A549 (cell line): ENCODE results near the gene GLIPR2. TPM values are rescaled to one million over a fixed set of nuclear protein-coding genes. Genes with fewer than 3 reads are reported as not detected.
A peak's percentile ranks its signal among the peaks of the same experiment; 100 is the strongest.

Source experiments
- ATAC-seq, 2 experiments: fragments of 200-7000 bp in 1 of 2; fragments of >200 bp in 1 of 2; cut with Nextera tagmentation in 1 of 2; cut with Tn5 transposase in 1 of 2; 3 replicates each; pipeline versions ENCODE4 v1.8.0 to v1.9.1; 2018 to 2020; ENCODE audit warnings: mild to moderate bottlenecking in 1 of 2, moderate library complexity in 1 of 2
- CTCF ChIA-PET: fragments of 300-600 bp; sonication (Branson Sonifier 250); formaldehyde crosslinking; extraction: SDS; loops from one replicate; lab custom pipeline; 2021; ENCODE audit warnings: antibody characterized with exemption, inconsistent platforms; lab: Yijun Ruan, JAX
- POLR2A ChIA-PET: fragments of 350-600 bp; formaldehyde crosslinking; extraction: SDS; loops from one replicate; lab custom pipeline; 2021; ENCODE audit warnings: antibody characterized with exemption, inconsistent platforms; lab: Yijun Ruan, JAX
- DNase-seq, 2 experiments: peaks; one replicate each; pipeline versions ENCODE4 v3.0.0 to v3.0.0-alpha.2; 2011 to 2016; ENCODE audit warnings: low read depth in 1 of 2, low spot score in 1 of 2
- FAIRE-seq: peaks from 2 replicates; lab custom pipeline; 2011; peaks lifted over from hg19 to GRCh38; lab: Jason Lieb, UNC
- H3K27ac ChIP-seq, 2 experiments: fragments of >200 bp; sonication (Bioruptor Twin); formaldehyde crosslinking; 3 replicates each; pipeline ENCODE4 v1.5.1; 2016 to 2017
- H3K4me1 ChIP-seq: fragments of >200 bp; sonication (Bioruptor Twin); formaldehyde crosslinking; 3 replicates; pipeline ENCODE4 v1.6.1; 2016
- H3K4me2 ChIP-seq: fragments of >200 bp; sonication (Bioruptor Twin); formaldehyde crosslinking; 3 replicates; pipeline ENCODE4 v1.6.1; 2016
- H3K4me3 ChIP-seq: fragments of >200 bp; sonication (Bioruptor Twin); formaldehyde crosslinking; 3 replicates; pipeline ENCODE4 v1.5.1; 2016
- H3K9me3 ChIP-seq: fragments of >200 bp; sonication (Bioruptor Twin); formaldehyde crosslinking; 3 replicates; pipeline ENCODE4 v1.6.1; 2016
- BHLHE40 ChIP-seq: IDR thresholded peaks from 2 replicates; pipeline ENCODE4 v1.6.1; 2012; ENCODE audit warnings: low read depth, low read length, inconsistent platforms
- CEBPB ChIP-seq, 2 experiments: fragments of >200 bp in 1 of 2; sonication (Bioruptor Twin) in 1 of 2; formaldehyde crosslinking in 1 of 2; IDR thresholded peaks; 2 replicates each; pipeline ENCODE4 v1.6.1; 2012 to 2016
- CHD2 ChIP-seq: fragments of 150-350 bp; IDR thresholded peaks from 2 replicates; pipeline ENCODE4 v1.6.1; 2014; ENCODE audit warnings: low read length; ENCODE audit not compliant: partially characterized antibody
- CHD4 ChIP-seq: fragments of 200-600 bp; sonication (generic); IDR thresholded peaks from 2 replicates; pipeline ENCODE4 v1.6.1; 2016; ENCODE audit warnings: antibody characterized with exemption, mild to moderate bottlenecking, borderline replicate concordance
- EHF ChIP-seq: fragments of 250-450 bp; sonication (Bioruptor Pico); IDR thresholded peaks from 2 replicates; pipeline ENCODE4 v1.5.0; 2020; ENCODE audit warnings: mild to moderate bottlenecking
- EHMT2 ChIP-seq: fragments of 200-600 bp; sonication (generic); IDR thresholded peaks from 2 replicates; pipeline ENCODE4 v1.6.1; 2016; ENCODE audit warnings: antibody characterized with exemption, low read depth, mild to moderate bottlenecking, moderate library complexity
- EP300 ChIP-seq, 2 experiments: fragments of >200 bp; sonication (Bioruptor Twin); formaldehyde crosslinking; IDR thresholded peaks; 2 replicates in 1 of 2; 3 replicates in 1 of 2; pipeline ENCODE4 v1.6.1; 2016 to 2017
- FOSB ChIP-seq: fragments of 250-450 bp; sonication (Bioruptor Pico); IDR thresholded peaks from 2 replicates; pipeline ENCODE4 v1.5.0; 2020; ENCODE audit warnings: mild to moderate bottlenecking, moderate library complexity
- FOSL2 ChIP-seq, 2 experiments: fragments of 450-650 bp in 1 of 2; fragments of >200 bp in 1 of 2; sonication (Bioruptor Twin) in 1 of 2; formaldehyde crosslinking; IDR thresholded peaks; 2 replicates each; pipeline versions ENCODE4 v1.5.0 to v1.6.1; 2016 to 2020; ENCODE audit warnings: mild to moderate bottlenecking in 1 of 2, moderate library complexity in 1 of 2
- FOXS1 ChIP-seq: fragments of 250-450 bp; sonication (Bioruptor Pico); IDR thresholded peaks from 2 replicates; pipeline ENCODE4 v1.5.0; 2020; ENCODE audit warnings: mild to moderate bottlenecking, moderate library complexity
- GATA3 ChIP-seq: IDR thresholded peaks from 2 replicates; pipeline ENCODE4 v1.6.1; 2012; ENCODE audit warnings: borderline replicate concordance
- HDAC2 ChIP-seq: fragments of 200-600 bp; sonication (generic); IDR thresholded peaks from 2 replicates; pipeline ENCODE4 v1.6.1; 2016
- HEYL ChIP-seq: fragments of 250-450 bp; sonication (Bioruptor Pico); IDR thresholded peaks from 2 replicates; pipeline ENCODE4 v1.8.0; 2021; ENCODE audit warnings: mild to moderate bottlenecking, moderate library complexity
- HOXB13 ChIP-seq: fragments of 250-450 bp; sonication (Bioruptor Pico); IDR thresholded peaks from 2 replicates; pipeline ENCODE4 v1.5.0; 2020; ENCODE audit warnings: low read depth, mild to moderate bottlenecking, moderate library complexity
- MAZ ChIP-seq: fragments of 150-350 bp; IDR thresholded peaks from 2 replicates; pipeline ENCODE4 v1.6.1; 2014; ENCODE audit warnings: antibody characterized with exemption, low read depth, low read length, borderline replicate concordance
- NFE2L2 ChIP-seq: fragments of 150-350 bp; conservative IDR thresholded peaks from 2 replicates; pipeline ENCODE4 v1.6.1; 2014; ENCODE audit warnings: low read length
- NPAS2 ChIP-seq: fragments of 250-450 bp; sonication (Bioruptor Pico); IDR thresholded peaks from 2 replicates; pipeline ENCODE4 v1.8.0; 2022; ENCODE audit warnings: mild to moderate bottlenecking, moderate library complexity, borderline replicate concordance
- NR3C1 ChIP-seq: fragments of >200 bp; sonication (Bioruptor Twin); formaldehyde crosslinking; IDR thresholded peaks from 3 replicates; pipeline ENCODE4 v1.6.1; 2017
- PHF8 ChIP-seq: fragments of 200-600 bp; sonication (generic); IDR thresholded peaks from 2 replicates; pipeline ENCODE4 v1.6.1; 2016; ENCODE audit warnings: low read depth, mild to moderate bottlenecking, antibody characterized with exemption, moderate library complexity, borderline replicate concordance
- POLR2A ChIP-seq: IDR thresholded peaks from 2 replicates; pipeline ENCODE4 v1.6.1; 2012; ENCODE audit warnings: mild to moderate bottlenecking, low read length
- POLR2AphosphoS2 ChIP-seq: conservative IDR thresholded peaks from 2 replicates; pipeline ENCODE4 v1.6.1; 2012; ENCODE audit warnings: low read length, improper control_type of control experiment, inconsistent platforms
- RAD21 ChIP-seq, 2 experiments: fragments of >200 bp in 1 of 2; sonication (Bioruptor Twin) in 1 of 2; formaldehyde crosslinking in 1 of 2; IDR thresholded peaks in 1 of 2; conservative IDR thresholded peaks in 1 of 2; 2 replicates in 1 of 2; 3 replicates in 1 of 2; pipeline ENCODE4 v1.6.1; 2012 to 2018; ENCODE audit warnings: inconsistent platforms in 1 of 2
- RCOR1 ChIP-seq: fragments of 150-350 bp; IDR thresholded peaks from 2 replicates; pipeline ENCODE4 v1.6.1; 2014; ENCODE audit warnings: antibody characterized with exemption, low read length, low read depth
- RFX5 ChIP-seq: fragments of 450-650 bp; IDR thresholded peaks from 2 replicates; pipeline ENCODE4 v1.7.1; 2014; ENCODE audit warnings: antibody characterized with exemption, mild to moderate bottlenecking, moderate library complexity
- SMC3 ChIP-seq: fragments of >200 bp; sonication (Bioruptor Twin); formaldehyde crosslinking; IDR thresholded peaks from 3 replicates; pipeline ENCODE4 v1.6.1; 2018; ENCODE audit warnings: inconsistent platforms
- ZC3H11A ChIP-seq: fragments of 450-650 bp; IDR thresholded peaks from 2 replicates; pipeline ENCODE4 v1.6.1; 2014; ENCODE audit warnings: antibody characterized with exemption, mild to moderate bottlenecking
- ZFP36 ChIP-seq: fragments of 450-650 bp; IDR thresholded peaks from 2 replicates; pipeline ENCODE4 v1.6.1; 2014; ENCODE audit warnings: borderline replicate concordance; ENCODE audit not compliant: partially characterized antibody
- WGBS: methylation state at CpG from one replicate; pipeline ENCODE4 v1.1.6; 2017; ENCODE audit errors: missing lambda C conversion rate; 5-methylcytosine and 5-hydroxymethylcytosine counted together
- polyA plus RNA-seq, 4 experiments: library from polyadenylated mRNA; depleted of rRNA in 3 of 4; stranded (reverse); fragments of >200 nt; fragmentation: RNase III in 1 of 4; extraction: RNeasy Plus Mini Kit Qiagen cat#74134 plus additional on column Dnase treatment in 1 of 4; gene quantifications; 2 replicates in 3 of 4; 3 replicates in 1 of 4; pipeline ENCODE4 v1.2.3, GENCODE V29; 2011 to 2017
- TF ChIP-seq, protein P1 (sequence below): fragments of >200 bp; sonication (Bioruptor Twin); formaldehyde crosslinking; IDR thresholded peaks from 3 replicates; pipeline ENCODE4 v1.5.1; 2016
- TF ChIP-seq, protein P2 (sequence below): fragments of 250-450 bp; sonication (Bioruptor Pico); IDR thresholded peaks from 2 replicates; pipeline ENCODE4 v1.5.0; 2021; ENCODE audit warnings: mild to moderate bottlenecking, moderate library complexity, borderline replicate concordance
- TF ChIP-seq, protein P3 (sequence below): fragments of 250-450 bp; sonication (Bioruptor Pico); IDR thresholded peaks from 2 replicates; pipeline ENCODE4 v1.5.0; 2020; ENCODE audit warnings: low read depth, mild to moderate bottlenecking, moderate library complexity
- TF ChIP-seq, protein P4 (sequence below): IDR thresholded peaks from 2 replicates; pipeline ENCODE4 v1.6.1; 2012
- TF ChIP-seq, protein P5 (sequence below): fragments of 150-350 bp; IDR thresholded peaks from 2 replicates; pipeline ENCODE4 v1.6.1; 2014; ENCODE audit warnings: low read depth, mild to moderate bottlenecking, low read length
- TF ChIP-seq, protein P6 (sequence below): fragments of >200 bp; sonication (Bioruptor Twin); formaldehyde crosslinking; IDR thresholded peaks from 3 replicates; pipeline ENCODE4 v1.6.1; 2016

The GLIPR2 gene
- polyA plus RNA-seq, 2 of the 4 experiments (the other 2 are of a cell fraction), result 9.0 to 16.0 TPM

DNA sequence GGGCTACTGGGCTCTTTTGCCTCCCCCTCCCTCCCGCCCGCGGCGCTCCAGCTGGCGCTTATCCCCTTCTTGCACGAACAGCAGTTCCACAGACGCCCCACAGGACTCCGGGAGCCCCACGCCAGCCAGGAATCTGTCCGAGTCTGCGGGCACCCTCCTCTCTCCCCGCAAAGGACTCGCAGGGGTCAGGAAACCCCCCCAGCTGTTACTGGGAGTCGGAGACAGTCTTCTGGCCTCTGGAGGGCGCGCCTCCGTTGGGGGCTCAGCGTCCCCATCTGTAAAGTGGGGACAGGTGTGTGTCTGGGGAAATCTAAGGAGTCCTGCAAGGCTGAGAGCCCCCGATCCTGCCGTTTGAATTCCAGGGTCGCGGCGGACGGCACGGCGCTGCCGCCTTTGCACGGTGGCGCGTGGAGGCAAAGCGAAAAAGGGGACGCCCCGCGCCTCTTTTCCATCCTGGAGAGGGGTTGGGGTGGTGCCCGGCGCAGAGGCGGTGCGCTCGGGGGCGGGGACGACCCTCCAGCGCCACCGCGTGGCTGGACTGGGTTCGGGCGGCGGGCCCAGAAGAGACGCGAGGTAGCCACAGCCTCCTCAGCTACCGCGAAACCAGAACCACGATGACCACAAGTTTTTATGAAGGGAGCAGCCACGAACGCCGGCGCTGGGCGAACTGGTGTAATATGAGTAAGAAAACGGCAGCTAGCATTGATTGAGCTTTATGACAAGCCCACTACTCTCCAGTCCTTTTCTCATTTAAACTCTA is 29.8 kb downstream of the GLIPR2 start:
- FAIRE-seq (no peak), ATAC-seq (peak; percentile 85 to 93), DNase-seq (peak; percentile 87 to 93)
- POLR2A ChIA-PET, result interaction anchor here (0.7 to 2.3 kb wide), 7 partner anchors 17 to 65 kb away, joined by 3 to 11 read pairs (median 3); partner anchors contain the start of genes CLTA and GLIPR2
- no peaks in the 10 kb centered on the region for H3K9me3 ChIP-seq
- peaks cover 38% of the 10 kb centered on the region for H3K4me1 ChIP-seq
- 10% methylated on average over 36 of the region's 58 CpGs for WGBS
- H3K27ac ChIP-seq, result peak overlapping the region; percentile 65 to 84; a peak in 5 of 6 replicates
- H3K4me2 ChIP-seq, result peak overlapping the region; percentile 82
- CTCF ChIA-PET, result interaction anchor here (0.6 to 16.6 kb wide), 57 partner anchors 9 to 354 kb away, joined by 3 to 321 read pairs (median 4); partner anchors contain the start of genes CLTA, GLIPR2, RECK and SPAG8
- peak overlapping the region; percentile 47 for H3K4me3 ChIP-seq
- TF ChIP-seq, protein P1, sequence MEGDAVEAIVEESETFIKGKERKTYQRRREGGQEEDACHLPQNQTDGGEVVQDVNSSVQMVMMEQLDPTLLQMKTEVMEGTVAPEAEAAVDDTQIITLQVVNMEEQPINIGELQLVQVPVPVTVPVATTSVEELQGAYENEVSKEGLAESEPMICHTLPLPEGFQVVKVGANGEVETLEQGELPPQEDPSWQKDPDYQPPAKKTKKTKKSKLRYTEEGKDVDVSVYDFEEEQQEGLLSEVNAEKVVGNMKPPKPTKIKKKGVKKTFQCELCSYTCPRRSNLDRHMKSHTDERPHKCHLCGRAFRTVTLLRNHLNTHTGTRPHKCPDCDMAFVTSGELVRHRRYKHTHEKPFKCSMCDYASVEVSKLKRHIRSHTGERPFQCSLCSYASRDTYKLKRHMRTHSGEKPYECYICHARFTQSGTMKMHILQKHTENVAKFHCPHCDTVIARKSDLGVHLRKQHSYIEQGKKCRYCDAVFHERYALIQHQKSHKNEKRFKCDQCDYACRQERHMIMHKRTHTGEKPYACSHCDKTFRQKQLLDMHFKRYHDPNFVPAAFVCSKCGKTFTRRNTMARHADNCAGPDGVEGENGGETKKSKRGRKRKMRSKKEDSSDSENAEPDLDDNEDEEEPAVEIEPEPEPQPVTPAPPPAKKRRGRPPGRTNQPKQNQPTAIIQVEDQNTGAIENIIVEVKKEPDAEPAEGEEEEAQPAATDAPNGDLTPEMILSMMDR, result peak; percentile 91
- TF ChIP-seq, protein P2, sequence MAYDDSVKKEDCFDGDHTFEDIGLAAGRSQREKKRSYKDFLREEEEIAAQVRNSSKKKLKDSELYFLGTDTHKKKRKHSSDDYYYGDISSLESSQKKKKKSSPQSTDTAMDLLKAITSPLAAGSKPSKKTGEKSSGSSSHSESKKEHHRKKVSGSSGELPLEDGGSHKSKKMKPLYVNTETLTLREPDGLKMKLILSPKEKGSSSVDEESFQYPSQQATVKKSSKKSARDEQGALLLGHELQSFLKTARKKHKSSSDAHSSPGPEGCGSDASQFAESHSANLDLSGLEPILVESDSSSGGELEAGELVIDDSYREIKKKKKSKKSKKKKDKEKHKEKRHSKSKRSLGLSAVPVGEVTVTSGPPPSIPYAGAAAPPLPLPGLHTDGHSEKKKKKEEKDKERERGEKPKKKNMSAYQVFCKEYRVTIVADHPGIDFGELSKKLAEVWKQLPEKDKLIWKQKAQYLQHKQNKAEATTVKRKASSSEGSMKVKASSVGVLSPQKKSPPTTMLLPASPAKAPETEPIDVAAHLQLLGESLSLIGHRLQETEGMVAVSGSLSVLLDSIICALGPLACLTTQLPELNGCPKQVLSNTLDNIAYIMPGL, result no peak
- TF ChIP-seq ZC3H11A (no peak), ZFP36 (no peak), FOSB (CRISPR knock-in tag) (no peak), GATA3 (no peak), POLR2AphosphoS2 (no peak), MAZ (no peak), NFE2L2 (no peak), CHD4 (no peak), BHLHE40 (no peak), FOSL2 (IDR thresholded peaks at IDR 0.05) (no peak), FOSL2 (CRISPR knock-in tag; IDR thresholded peaks at IDR 0.05) (no peak), HDAC2 (0 out of 2 replicates have a peak, but pooled peaks have one; percentile 40), PHF8 (no peak), RCOR1 (no peak), SMC3 (peak; percentile 98), HOXB13 (no peak), POLR2A (no peak), RAD21 (conservative IDR thresholded peaks at IDR 0.05 in 1 of 2, IDR thresholded peaks at IDR 0.05 in 1 of 2) (peak; percentile 80 to 97), EHMT2 (no peak), FOXS1 (CRISPR knock-in tag) (no peak), RFX5 (no peak), EHF (CRISPR knock-in tag) (no peak), NPAS2 (CRISPR knock-in tag) (no peak), EP300 (IDR thresholded peaks at IDR 0.05) (no peak), HEYL (CRISPR knock-in tag) (no peak), NR3C1 (no peak), CHD2 (no peak), CEBPB (IDR thresholded peaks at IDR 0.05) (no peak)
- TF ChIP-seq, protein P3, sequence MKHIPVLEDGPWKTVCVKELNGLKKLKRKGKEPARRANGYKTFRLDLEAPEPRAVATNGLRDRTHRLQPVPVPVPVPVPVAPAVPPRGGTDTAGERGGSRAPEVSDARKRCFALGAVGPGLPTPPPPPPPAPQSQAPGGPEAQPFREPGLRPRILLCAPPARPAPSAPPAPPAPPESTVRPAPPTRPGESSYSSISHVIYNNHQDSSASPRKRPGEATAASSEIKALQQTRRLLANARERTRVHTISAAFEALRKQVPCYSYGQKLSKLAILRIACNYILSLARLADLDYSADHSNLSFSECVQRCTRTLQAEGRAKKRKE (CRISPR knock-in tag), result no peak
- TF ChIP-seq, protein P4, sequence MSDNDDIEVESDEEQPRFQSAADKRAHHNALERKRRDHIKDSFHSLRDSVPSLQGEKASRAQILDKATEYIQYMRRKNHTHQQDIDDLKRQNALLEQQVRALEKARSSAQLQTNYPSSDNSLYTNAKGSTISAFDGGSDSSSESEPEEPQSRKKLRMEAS, result peak; percentile 82
- TF ChIP-seq, protein P5, sequence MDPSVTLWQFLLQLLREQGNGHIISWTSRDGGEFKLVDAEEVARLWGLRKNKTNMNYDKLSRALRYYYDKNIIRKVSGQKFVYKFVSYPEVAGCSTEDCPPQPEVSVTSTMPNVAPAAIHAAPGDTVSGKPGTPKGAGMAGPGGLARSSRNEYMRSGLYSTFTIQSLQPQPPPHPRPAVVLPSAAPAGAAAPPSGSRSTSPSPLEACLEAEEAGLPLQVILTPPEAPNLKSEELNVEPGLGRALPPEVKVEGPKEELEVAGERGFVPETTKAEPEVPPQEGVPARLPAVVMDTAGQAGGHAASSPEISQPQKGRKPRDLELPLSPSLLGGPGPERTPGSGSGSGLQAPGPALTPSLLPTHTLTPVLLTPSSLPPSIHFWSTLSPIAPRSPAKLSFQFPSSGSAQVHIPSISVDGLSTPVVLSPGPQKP, result no peak
- TF ChIP-seq, protein P6, sequence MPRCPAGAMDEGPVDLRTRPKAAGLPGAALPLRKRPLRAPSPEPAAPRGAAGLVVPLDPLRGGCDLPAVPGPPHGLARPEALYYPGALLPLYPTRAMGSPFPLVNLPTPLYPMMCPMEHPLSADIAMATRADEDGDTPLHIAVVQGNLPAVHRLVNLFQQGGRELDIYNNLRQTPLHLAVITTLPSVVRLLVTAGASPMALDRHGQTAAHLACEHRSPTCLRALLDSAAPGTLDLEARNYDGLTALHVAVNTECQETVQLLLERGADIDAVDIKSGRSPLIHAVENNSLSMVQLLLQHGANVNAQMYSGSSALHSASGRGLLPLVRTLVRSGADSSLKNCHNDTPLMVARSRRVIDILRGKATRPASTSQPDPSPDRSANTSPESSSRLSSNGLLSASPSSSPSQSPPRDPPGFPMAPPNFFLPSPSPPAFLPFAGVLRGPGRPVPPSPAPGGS, result no peak
